ENCODE measurements around the gene MAP7D3.

Gene MAP7D3

DNA sequence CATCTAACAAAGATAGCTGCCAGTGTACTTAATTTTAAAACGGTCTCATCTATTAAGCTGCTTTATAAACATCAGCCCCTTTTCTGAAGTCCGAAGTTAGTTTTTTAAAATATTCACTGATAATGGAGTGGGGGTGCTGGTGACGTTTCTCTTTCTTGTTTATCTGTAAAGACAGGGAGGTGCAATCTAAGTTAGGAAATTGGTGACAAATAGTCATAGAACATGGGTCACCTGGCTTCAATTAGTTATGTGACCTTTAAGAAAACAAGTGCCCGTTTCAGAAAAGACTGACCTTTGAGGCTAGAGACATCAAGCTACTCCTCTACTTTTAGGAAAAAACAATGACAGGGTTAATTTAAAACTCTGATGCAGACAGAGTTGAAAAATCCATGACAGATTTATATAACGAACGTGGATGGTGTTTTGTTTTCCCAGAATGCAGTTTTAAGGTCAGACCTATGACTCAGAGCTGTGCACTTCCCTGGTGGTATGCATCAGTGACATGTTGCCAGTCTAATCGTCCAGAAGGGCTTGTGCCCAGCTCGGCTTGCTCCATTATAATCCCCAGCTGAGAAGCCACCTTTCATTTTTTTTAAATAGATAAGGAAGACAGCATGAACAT is 65.7 kb downstream of the MAP7D3 start:
- TF ChIP-seq, protein P1, sequence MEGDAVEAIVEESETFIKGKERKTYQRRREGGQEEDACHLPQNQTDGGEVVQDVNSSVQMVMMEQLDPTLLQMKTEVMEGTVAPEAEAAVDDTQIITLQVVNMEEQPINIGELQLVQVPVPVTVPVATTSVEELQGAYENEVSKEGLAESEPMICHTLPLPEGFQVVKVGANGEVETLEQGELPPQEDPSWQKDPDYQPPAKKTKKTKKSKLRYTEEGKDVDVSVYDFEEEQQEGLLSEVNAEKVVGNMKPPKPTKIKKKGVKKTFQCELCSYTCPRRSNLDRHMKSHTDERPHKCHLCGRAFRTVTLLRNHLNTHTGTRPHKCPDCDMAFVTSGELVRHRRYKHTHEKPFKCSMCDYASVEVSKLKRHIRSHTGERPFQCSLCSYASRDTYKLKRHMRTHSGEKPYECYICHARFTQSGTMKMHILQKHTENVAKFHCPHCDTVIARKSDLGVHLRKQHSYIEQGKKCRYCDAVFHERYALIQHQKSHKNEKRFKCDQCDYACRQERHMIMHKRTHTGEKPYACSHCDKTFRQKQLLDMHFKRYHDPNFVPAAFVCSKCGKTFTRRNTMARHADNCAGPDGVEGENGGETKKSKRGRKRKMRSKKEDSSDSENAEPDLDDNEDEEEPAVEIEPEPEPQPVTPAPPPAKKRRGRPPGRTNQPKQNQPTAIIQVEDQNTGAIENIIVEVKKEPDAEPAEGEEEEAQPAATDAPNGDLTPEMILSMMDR (IDR thresholded peaks at IDR 0.05; ENCODE audit: control extremely low read depth, extremely low read depth, low read depth, missing control alignments) = no peak
- ChIA-PET CTCF (no interaction called here), POLR2A (no interaction called here)
- DNase-seq (ENCODE audit: extremely low spot score) = no peak

DNA sequence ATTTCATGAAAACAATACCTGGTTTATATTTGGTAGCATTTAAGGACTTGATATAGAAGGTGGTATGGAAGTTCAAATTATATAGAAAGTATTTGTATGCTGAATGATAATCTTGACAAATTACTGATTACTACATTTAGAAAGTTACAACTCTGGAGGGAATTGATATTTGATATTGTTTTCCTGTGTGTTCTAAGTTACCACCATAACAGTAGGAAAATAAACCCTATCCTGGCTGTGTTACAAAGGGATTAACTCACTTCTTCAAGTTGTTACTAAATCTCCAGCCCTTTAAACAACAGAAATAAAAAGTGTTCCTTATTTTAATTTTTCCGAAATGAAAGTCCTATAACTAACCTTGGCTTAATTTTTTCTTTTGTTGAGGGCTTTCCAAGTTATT is 67.3 kb downstream of the MAP7D3 start:
- TF ChIP-seq, protein P1 (IDR thresholded peaks at IDR 0.05; ENCODE audit: control extremely low read depth, extremely low read depth, low read depth, missing control alignments) = no peak
- no peak for DNase-seq (ENCODE audit: extremely low spot score)
- ChIA-PET CTCF (interaction anchor here (1.0 kb wide), 1 partner anchor 21 kb away, joined by 3 read pairs; no protein-coding TSS in a partner anchor), POLR2A (no interaction called here)

DNA sequence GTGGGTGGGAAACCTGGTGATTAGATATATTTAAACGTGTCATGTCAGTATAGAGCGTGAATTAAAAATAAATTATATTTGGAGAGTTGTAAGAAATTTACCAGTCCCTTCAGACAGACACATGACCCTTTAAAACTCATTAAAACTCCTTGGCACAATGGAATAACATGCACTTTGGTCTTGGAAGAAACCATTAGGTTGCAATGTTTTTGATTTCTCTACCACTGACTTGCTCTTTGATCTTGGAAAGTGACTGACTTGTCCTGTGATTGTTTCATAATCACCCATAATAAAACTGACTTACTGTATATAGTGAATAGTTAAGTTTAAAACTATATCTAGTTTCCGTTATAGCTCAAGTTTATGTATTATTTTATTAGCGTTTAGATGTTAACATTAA is 68.0 kb downstream of the MAP7D3 start:
- TF ChIP-seq, protein P1 (IDR thresholded peaks at IDR 0.05; ENCODE audit: control extremely low read depth, extremely low read depth, low read depth, missing control alignments) = no peak
- ChIA-PET POLR2A (no interaction called here), CTCF (interaction anchor here (1.0 kb wide), 1 partner anchor 20 kb away, joined by 3 read pairs; no protein-coding TSS in a partner anchor)
- no peak for DNase-seq (ENCODE audit: extremely low spot score)

DNA sequence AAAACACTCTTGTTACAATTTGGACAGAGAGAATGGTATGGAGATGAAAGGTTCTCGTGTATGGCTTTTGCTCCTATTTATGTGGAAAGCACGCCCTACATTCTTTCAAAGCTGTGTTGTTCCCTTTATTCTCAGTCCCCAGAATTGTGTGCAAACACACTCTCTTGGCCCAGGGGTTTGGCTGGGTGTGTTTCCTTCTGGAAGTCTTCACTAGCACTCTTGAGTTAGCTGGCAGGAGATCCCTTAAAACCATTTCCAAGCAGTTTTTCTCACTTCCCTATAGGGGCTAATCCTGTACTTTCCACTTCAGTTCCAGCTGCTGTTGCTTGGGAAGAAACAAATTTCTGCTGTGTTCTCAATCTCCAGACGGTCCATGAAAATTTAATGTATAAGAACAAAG is 68.8 kb downstream of the MAP7D3 start:
- CTCF ChIA-PET = no interaction called here
- POLR2A ChIA-PET = no interaction called here
- DNase-seq (ENCODE audit: extremely low spot score) = no peak
- TF ChIP-seq, protein P1 (IDR thresholded peaks at IDR 0.05; ENCODE audit: control extremely low read depth, extremely low read depth, low read depth, missing control alignments) = no peak

DNA sequence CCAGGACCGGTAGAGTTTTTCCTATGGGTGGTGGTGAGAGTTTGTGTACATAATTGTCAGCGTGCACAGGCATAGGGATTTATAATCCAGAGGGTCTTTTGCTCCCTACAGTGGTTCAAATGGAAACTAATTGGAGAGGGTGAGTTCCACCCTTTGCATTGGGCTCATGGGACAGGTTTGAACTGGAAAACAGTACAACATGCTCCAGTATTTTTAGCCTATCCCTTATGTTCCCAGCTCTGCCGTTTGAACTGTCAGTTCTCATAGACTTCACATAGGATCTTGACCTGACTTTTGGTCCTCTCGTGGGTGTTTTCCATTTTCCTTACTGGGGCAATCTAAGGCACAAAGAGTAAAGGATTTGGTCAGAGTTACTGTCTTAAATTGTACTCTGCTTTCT is 72.1 kb downstream of the MAP7D3 start:
- ChIA-PET POLR2A (no interaction called here), CTCF (interaction anchor here (1.8 kb wide), 1 partner anchor 16 kb away, joined by 4 read pairs; no protein-coding TSS in a partner anchor)
- TF ChIP-seq, protein P1 (IDR thresholded peaks at IDR 0.05; ENCODE audit: control extremely low read depth, extremely low read depth, low read depth, missing control alignments) = no peak
- DNase-seq (ENCODE audit: extremely low spot score) = no peak

DNA sequence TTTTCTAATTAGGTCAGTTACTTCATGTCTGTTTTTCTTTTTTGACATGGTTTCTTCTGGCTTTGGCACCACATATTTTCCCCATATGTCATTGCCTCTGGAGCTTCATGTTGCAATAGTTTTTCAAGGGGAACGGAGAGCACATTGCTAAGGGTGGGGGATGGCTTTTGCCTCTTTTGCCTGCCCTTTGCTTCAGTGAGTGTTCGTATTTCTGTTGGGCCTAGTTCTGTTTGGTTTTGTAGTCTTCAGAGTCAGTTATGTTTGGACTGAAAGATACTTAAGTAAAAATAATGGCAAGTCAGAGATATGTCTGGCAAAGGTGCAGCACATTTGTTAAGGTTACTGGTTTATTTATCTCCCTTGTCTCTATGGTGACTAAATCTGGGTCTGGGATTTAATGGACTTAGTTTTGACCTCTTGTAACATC is 74.8 kb downstream of the MAP7D3 start:
- POLR2A ChIA-PET = no interaction called here
- DNase-seq (ENCODE audit: extremely low spot score) = no peak
- CTCF ChIA-PET = interaction anchor here (1.2 kb wide), 1 partner anchor 10 kb away, joined by 3 read pairs; no protein-coding TSS in a partner anchor
- TF ChIP-seq, protein P1 (IDR thresholded peaks at IDR 0.05; ENCODE audit: control extremely low read depth, extremely low read depth, low read depth, missing control alignments) = no peak
